ENCODE data around the gene IFT27.

- TF ChIP-seq EZH2 (IDR thresholded peaks at IDR 0.05; ENCODE audit: low read length) = no peak
- TF ChIP-seq CTCF (optimal IDR thresholded peaks at IDR 0.05 in 1 of 3, IDR thresholded peaks at IDR 0.05 in 1 of 3, conservative IDR thresholded peaks at IDR 0.05 in 1 of 3; ENCODE audit: extremely low read depth in 1 of 3, insufficient read depth in 2 of 3, low read length in 3 of 3) = no peak
These were observed 29.4 kb downstream of the IFT27 start for GRCh38 chr22:36746375-36746970.
